Smooth muscle cell of the brain vasculature (primary cell): ENCODE results near the gene MGAT3.
"Not testable (repeated sequence)": the region's sequence is repeated elsewhere in the genome, so short reads cannot be mapped to it uniquely, and the experiment has no call there.

Experiments
- DNase-seq: peaks from one replicate; pipeline ENCODE4 v3.0.0-alpha.2; 2012; ENCODE audit warnings: low read depth, low spot score

MGAT3 gene

DNA sequence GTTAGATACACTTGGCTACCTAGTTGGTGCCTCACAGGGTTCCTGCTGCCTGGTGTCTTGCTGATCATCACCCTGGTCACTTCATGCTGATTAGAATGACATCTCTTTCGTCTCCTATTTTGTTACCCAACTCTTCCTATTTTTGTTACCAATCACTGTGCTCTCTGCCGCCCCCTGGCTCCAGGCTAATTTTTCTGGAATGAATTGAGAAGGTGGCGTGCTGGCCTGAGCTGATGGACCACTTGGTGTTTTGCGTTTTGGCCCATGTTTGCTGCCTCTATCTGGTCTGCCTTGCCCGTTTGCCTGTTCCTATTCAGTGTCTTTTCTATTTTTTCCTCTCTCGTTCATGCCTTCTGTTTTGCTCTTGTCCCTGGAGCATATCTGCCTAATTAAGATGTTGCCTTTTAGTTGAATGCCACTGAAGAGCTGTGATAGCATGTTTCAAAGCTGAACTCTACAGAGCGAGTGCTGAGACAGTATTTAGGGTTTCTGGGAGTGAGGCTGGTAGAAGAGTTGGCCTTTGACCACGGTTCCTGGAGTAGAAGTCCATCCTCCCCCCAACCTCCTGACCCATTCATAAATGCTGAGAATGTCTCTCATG, 57.7 kb downstream of the MGAT3 start:
- DNase-seq, result no peak

DNA sequence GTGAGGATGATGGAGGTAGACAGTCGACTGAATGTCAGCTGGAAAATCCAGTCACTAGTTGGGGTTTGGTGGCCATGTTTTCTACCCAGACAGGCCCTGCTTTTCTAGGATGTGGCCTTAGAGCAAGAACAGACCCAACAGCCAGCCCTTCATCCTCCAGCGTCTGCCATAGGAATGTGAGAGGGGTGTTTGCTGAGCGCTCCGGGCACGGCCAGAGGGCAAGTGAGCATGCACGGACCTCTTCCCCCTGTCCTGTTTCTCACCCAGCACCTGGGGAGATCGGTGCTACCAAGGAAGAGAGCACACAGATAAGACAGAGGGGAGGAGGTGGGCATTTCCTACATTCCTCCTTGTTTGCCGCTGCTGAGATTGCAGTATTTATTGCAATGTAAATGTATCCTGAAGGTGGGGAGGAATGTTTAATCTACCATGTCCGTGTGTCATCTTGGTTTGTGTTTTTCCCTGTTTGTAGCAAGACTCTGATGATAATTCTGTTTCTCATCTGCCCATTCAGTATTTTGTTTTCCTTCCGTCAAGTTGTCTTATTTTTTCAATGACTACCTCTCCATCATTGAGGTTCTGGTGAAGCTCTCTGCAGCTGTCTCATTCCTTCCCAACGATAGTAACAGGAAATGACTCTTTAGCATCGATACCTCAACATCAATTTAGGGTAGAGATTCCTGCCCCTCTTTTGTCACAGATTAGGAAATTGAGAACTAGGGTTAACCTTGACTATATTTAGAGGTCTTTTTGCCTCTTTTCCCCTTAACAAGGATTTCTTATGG, 58.6 kb downstream of the MGAT3 start:
- no peak for DNase-seq

DNA sequence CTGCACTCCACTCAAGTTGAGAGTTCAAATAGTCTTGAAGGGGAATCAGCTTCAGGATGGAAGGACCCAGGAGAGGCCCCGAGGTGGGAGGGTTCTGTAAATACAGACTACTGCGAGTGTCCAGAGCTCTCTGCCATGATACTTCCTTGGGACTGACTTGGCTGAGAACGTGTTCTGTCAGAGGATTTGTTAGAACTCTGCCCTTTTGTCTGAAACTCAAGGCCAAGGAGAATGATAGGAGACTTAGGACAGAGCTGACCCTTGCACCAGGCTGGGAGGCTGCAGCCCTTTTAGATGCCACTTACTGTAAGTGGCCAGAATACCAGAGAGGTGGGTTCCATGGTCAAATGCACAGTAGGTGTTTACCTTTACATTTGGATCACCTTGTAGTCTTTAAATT, 60.7 kb downstream of the MGAT3 start:
- DNase-seq, result no peak

DNA sequence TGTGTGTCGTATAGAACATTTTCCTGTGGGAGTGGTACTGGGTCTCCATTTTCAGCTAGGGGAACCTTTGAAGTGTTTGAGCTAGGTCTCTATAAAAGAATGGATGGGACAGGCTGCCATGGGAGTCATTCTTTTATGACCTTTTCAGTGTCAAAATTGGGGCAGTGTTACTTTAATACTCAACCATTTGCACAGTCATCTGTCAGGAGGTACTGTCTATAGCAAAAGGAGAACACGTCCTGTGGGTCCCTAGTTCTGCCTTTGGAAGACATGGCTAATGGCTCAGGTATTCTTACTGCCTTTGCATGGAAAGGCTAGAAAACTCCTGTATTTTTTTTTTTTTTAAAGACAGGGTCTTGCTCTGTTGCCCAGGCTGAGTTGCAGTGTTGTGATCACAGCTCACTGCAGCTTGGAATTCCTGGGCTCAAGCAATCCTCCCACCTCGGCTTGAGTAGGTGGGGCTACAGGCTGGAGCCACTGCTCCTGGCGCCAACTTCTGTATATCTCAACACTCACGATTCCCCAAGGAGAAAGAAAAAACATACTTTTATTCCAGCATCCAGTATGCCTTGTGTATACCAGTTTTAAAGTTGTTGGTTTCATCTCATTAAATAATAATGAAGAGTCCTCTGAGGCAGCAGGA, 61.5 kb downstream of the MGAT3 start:
- no peak for DNase-seq

DNA sequence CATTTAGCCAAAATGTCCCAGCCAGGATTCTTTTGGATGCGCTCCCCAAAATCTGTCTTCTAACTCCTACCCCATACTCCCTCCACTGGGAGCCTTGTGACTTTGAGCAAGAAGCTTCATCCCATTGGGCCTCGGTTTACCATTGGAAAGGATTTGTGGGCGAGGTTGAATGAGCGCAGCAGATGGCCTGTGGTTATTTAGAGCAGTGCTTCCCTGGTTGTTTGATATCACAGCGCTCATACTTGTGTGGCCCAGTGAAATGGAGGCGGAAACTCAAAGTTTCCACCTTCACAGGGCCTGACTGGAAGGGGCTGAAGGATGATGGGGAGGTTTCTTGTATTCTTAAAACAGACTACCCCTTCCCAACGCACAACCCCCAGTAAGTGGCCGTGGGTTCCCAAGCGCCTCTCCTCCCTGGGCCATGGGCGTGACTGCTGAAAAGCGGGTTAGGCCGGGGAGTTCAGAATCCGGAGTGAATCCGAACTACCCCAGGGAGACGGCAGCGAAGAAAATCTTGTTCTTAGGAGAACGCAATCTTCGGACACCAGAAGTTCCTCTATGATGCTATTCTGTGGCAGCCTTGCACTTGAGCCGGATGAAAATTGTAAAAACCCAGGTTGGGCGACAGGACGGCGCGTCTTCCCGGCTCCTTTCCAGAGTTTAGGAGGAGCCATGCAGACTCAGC, 62.3 kb downstream of the MGAT3 start:
- DNase-seq, result no peak

DNA sequence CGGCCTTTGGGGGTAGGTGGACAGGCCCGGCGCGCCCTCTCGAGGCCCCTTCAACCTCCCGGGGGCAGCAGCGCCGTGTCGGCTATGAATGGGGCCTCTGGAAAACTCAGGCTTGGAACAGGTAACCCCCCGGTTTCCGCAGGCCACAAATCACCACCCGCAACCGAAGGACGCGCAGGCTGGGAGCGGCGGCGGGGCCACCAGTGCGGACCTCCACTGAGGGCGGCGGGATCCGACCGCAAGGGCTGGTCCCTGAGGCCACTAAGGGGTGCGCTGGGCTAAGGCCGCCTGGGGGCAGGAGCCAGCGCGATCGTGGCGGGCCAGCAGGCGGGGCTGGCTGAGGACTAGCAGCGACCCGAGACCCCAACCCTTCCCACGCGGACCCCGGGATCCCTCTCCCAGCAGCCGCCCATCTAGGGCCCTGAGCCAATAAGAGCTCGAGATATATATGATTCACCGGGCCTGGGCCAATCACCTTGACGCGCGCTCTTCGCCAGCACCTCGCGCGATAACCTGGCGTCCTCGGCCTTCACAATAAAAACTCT, 62.9 kb downstream of the MGAT3 start:
- no peak for DNase-seq

DNA sequence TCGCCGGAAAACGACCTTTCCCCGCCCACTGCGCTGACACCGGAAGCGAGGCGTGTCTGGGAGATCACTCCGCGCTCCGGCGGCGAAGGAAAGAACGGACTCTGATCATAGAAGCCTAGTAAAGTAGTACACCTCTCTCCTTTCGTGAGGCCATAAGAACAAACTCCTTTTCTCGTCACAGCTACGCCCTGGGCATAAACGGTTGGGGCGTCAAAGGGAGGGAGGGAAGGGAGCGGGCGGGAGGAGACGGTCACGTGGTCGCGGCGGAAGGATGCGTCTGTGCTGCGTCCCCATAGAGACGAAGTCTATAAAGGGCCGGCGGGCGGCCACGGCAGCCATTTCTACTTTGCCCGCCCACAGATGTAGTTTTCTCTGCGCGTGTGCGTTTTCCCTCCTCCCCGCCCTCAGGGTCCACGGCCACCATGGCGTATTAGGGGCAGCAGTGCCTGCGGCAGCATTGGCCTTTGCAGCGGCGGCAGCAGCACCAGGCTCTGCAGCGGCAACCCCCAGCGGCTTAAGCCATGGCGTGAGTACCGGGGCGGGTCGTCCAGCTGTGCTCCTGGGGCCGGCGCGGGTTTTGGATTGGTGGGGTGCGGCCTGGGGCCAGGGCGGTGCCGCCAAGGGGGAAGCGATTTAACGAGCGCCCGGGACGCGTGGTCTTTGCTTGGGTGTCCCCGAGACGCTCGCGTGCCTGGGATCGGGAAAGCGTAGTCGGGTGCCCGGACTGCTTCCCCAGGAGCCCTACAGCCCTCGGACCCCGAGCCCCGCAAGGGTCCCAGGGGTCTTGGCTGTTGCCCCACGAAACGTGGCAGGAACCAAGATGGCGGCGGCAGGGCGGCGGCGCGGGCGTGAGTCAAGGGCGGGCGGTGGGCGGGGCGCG, 63.7 kb downstream of the MGAT3 start, which contains the start of gene ATF4:
Gene ATF4, plus strand, starts transcription at position 337 of the 880 bp plus-strand sequence. CDS start 884 bp downstream, outside the sequence.
- peak; percentile 97 for DNase-seq

DNA sequence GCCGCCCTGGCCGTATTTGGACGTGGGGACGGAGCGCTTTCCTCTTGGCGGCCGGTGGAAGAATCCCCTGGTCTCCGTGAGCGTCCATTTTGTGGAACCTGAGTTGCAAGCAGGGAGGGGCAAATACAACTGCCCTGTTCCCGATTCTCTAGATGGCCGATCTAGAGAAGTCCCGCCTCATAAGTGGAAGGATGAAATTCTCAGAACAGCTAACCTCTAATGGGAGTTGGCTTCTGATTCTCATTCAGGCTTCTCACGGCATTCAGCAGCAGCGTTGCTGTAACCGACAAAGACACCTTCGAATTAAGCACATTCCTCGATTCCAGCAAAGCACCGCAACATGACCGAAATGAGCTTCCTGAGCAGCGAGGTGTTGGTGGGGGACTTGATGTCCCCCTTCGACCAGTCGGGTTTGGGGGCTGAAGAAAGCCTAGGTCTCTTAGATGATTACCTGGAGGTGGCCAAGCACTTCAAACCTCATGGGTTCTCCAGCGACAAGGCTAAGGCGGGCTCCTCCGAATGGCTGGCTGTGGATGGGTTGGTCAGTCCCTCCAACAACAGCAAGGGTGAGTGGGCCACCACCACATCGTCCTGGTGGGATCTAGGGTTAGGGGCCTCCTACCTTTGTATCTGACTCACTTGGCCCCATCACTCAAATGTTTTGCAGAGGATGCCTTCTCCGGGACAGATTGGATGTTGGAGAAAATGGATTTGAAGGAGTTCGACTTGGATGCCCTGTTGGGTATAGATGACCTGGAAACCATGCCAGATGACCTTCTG, 64.5 kb downstream of the MGAT3 start:
- not testable (repeated sequence) for DNase-seq

DNA sequence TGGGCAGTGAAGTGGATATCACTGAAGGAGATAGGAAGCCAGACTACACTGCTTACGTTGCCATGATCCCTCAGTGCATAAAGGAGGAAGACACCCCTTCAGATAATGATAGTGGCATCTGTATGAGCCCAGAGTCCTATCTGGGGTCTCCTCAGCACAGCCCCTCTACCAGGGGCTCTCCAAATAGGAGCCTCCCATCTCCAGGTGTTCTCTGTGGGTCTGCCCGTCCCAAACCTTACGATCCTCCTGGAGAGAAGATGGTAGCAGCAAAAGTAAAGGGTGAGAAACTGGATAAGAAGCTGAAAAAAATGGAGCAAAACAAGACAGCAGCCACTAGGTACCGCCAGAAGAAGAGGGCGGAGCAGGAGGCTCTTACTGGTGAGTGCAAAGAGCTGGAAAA, 65.3 kb downstream of the MGAT3 start:
- DNase-seq, result not testable (repeated sequence)

DNA sequence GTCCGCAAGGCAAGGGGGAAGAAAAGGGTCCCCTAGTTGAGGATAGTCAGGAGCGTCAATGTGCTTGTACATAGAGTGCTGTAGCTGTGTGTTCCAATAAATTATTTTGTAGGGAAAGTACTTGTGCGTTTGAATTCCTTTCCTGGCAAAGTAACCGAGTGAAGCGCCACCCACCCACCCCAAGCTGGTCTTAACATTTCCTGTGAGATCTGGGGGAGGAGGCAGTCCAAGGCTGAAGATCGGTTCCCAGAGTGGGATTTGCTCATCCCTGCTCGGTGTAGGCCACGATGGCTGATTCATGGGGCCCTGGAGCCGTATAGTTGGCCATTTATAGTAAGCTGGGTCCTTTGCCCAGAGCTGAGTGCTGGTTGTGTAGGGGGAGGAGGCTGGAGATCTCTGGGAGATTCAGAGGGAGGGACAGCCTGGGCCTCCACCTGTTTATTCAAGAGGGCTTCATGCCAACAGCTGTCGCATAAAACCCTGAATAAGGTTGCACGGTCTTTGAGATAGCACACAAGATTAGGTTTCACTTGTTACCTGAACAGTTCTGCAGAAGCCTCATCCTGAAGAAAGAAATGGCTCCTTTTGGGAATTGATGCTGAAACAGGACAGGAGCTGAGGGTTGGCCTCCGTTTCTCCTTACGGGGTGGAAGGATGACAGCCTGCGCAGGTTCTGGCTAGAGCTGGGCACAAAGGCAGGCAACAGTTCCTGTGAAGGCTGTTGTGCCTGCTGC, 65.9 kb downstream of the MGAT3 start:
- no peak for DNase-seq

DNA sequence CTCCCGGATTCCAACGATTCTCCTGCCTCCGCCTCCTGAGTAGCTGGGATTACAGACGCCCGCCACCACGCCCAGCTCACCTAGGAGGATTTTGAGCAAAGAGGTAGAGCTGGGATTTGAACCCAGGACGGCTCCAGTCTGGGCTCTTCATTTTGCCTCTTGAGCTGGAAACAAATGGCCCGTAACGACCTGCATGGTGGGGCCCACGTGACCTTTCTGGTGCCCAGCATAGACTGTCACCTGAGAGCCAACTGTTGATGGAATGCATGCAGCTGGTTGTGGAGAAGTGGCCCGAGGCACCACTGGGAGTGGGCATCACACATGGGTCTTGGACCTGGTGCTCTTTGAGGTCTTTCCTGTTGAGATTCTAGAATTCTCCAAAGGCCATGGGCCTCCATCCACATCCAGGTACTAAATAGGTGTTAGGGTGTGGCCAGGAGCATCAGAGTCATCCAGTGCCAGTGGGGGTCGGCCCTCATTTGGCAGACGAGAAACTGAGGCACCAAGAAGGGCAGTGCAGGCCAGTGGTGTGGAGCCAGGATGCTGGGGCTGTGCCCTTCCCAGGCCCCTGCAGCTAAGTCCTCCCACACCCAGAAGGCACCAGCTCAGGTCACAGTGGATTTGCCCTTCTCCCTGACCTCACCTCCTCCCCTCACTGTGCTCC, 67.4 kb downstream of the MGAT3 start:
- no peak for DNase-seq

DNA sequence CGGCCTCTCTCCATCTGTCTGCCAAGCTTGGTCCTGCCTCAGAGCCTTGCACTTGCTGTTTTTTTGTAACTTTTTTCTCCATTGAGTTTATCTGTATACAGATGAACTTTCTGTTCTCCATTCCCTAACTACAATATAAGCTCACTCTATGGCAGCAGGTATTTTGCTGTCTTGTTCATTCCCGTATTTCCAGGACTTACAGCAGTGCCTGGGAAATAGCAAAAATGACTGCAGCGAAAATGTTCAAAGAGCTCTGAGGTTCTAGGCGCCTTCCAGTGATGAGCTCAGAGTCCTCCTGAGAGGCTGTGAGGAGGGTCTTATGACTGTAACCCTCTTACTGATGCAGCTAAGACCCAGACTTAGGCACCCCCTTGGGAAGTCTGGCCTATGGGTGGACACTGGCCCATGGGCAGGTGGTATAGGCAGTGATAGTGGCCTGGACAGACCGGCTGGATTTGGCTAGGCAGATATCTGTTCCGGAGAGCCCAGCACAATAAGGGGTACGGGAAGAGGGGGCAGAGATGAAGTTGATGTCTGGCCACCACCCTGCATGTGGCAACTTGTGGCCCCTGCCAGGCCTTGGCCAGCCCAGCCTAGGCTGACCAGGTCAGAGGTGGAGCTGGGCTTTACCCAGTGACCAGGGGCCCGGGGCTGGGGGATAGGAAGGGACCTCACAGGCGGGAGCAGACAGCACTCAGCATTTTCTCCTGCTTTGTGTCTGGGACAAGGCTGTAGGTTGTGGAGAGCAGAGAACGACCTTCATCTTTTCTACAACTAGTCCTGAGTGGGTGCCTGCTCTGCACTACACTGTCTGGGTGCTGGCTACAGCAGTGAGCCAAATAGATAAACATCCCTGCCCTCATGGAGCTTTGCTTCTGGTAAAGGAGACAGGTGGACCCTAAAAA, 68.2 kb downstream of the MGAT3 start:
- DNase-seq, result no peak

DNA sequence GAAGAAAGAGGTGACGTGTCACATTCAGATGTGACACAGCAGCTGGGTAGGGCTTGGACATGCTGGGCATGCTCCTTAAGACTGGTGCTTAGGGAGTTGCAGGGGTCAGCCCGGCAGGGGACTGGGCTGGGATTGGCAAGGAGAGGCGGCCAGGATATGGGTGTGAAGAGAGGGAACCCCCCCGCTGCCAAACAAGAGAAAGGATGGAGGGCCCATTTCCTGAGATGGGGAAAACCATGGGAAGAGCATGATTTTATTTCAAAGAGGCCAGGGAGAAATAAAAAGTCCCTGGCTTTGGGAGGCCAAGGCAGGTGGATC, 68.8 kb downstream of the MGAT3 start:
- no peak for DNase-seq

DNA sequence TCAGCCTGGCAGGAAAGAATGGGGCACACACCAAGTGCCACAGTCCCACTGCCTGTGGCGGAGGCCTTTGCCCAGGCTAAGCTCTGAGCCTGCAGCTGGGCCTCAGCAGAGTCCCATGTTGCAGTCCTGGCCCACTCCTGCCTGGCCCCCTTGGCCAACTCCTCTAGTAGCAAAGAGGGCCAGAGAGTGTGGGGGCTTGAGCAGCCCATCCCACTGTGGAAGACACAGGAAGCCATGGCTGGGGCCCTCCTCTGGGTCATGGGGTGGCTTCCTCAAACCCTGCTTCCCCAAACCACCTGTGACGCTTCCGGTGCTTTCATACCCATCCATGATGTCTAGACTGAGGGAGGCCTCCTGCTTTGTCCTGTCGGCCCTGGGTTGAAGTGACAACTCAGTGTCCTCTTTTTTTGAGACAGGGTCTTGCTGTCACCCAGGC, 69.9 kb downstream of the MGAT3 start:
- no peak for DNase-seq

DNA sequence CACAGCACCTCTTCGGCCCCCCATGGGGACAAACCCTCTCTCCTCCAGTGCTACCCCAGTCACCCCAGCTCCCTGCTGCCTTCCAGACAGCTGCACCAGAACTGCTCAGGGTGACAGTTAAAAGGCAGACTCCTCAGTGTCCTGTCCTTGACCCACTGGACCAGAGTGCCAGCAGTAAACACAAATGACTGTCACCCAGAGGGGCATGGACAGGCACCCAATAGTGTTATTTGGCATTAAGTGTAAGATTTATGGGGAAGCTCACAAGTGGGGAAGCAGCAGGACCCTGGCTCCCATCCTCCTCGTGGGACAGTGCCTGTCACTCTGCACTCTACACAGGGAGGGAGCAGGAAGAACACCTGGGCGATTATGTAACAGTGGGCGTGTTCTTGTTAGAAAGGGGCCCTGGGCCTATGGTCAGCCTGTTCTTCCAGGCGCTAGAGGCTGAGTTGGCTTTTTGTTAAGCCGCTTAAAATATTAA, 70.7 kb downstream of the MGAT3 start:
- DNase-seq, result no peak

DNA sequence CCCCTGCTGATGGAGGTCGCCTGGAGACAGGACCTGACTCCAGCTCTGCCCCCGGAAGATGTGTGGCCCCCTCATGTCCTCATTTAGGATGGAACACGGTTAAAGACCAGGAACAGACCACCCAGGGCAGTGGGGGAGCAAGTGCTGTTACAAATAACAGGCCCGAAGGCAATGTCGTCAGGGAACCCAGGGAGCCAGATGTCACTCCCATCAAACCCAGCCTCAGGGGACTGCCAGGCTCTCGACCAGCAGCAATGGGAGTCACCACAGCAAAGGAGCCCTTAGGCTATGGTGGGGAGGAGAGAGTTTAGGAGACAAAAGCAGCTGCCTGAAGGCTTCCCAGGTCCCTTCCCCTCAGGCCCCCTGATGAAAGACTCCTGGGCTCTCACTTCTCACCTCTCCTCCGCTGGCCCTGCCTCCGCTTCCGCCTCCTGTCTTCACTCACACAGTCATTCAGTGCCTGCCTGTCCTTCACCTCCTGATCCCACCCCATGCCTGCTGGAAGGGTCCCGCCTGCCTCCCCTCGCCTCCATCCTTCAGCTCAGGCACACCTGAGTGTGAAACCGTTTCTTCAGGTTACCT, 71.4 kb downstream of the MGAT3 start:
- DNase-seq, result no peak

DNA sequence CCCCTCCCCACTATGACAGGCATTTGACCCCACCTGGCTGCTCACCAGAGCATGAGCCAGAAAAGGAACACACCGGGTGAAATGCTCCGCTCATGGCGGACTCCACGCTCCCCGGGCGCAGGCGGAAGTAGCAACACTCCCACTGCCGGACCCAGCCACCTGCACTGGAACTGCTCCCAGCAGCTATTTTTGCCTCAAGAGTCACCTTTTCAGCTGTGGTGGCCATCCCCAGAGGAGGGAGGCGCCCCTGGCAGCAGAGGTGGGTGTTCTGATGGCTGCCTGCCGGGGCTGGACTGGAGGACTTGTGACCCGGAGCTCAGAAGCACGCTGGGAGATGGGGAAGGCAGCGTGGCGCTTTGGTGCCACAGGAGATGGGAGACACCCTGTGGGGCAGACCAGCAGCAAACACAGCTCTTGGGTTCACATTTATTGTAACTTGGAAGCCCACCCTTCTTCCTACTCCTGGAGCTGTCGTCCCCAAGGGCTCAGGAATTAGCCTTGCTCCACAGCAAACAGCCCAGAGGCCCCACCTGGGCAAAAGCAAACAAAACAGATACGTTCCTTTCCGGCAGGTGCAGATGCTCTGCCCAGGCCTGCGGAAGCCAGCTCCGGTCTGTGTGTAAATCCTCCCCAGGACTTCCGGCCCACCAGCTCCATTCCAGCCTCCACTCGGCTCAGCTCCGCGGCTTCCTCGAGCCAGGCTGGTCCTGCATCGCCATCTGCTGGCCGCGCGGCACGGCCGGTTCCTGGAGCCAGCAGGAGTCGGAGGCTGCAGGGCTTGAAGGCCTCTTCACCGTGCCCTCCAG, 72.1 kb downstream of the MGAT3 start:
- DNase-seq, result peak; percentile 77
